BJ (cell line): ENCODE results near the gene POMP. TPM values are rescaled to one million over a fixed set of nuclear protein-coding genes. Genes with fewer than 3 reads are reported as not detected.
A peak's percentile ranks its signal among the peaks of the same experiment; 100 is the strongest.

Experiments used
- CTCF ChIA-PET: fragments of 350-600 bp; formaldehyde crosslinking; extraction: SDS; loops from one replicate; lab custom pipeline; 2021; ENCODE audit warnings: antibody characterized with exemption, inconsistent platforms; lab: Yijun Ruan, JAX
- POLR2A ChIA-PET: fragments of 300-600 bp; sonication (Branson Sonifier 250); formaldehyde crosslinking; extraction: SDS; loops from one replicate; lab custom pipeline; 2021; ENCODE audit warnings: antibody characterized with exemption; lab: Charles Lee
- DNase-seq: peaks from one replicate; pipeline ENCODE4 v3.0.0-alpha.2; 2011; ENCODE audit warnings: low read depth
- H3K27me3 ChIP-seq: 2 replicates; pipeline ENCODE4 v1.6.0; 2011; ENCODE audit warnings: low read length; ENCODE audit not compliant: control insufficient read depth, insufficient read depth
- H3K36me3 ChIP-seq: 2 replicates; pipeline ENCODE4 v1.5.1; 2011; ENCODE audit warnings: low read length; ENCODE audit not compliant: control insufficient read depth, insufficient read depth
- H3K4me3 ChIP-seq: 2 replicates; pipeline ENCODE4 v1.5.1; 2011; ENCODE audit warnings: low read depth, mild to moderate bottlenecking, control low read depth, low read length
- CTCF ChIP-seq: IDR thresholded peaks from 2 replicates; pipeline ENCODE4 v1.5.1; 2011; ENCODE audit warnings: low read depth, mild to moderate bottlenecking, control low read depth, inconsistent platforms, low read length, moderate library complexity; ENCODE audit not compliant: insufficient read depth
- polyA plus RNA-seq: library from polyadenylated mRNA; depleted of rRNA; stranded (reverse); fragments of >200 nt; gene quantifications from 2 replicates; pipeline ENCODE4 v1.2.3, GENCODE V29; 2011

The POMP gene
- polyA plus RNA-seq, 1 experiment, result 25.9 TPM

GRCh38 chr13:28653111-28653510 lies 5.8 kb upstream of the POMP start:
- H3K36me3 ChIP-seq, result no peaks in the 10 kb centered on the region; the same call in 1 of the 2 replicates
- TF ChIP-seq CTCF, result no peak
- ChIA-PET CTCF (interaction anchor here (1.1 kb wide), 1 partner anchor 321 kb away, joined by 3 read pairs; no protein-coding TSS in a partner anchor), POLR2A (no interaction called here)
- no peak for DNase-seq
- H3K4me3 ChIP-seq, result no peak overlapping the region
- H3K27me3 ChIP-seq, result no peaks in the 10 kb centered on the region

GRCh38 chr13:28654276-28654675 lies 4.7 kb upstream of the POMP start:
- Histone ChIP-seq H3K27me3 (no peaks in the 10 kb centered on the region), H3K36me3 (no peaks in the 10 kb centered on the region; the same call in 1 of the 2 replicates), H3K4me3 (no peak overlapping the region)
- POLR2A ChIA-PET, result interaction anchor here (1.0 kb wide), 1 partner anchor 18 kb away, joined by 9 read pairs; no protein-coding TSS in a partner anchor
- no peak for TF ChIP-seq CTCF
- DNase-seq, result peak; percentile 29
- CTCF ChIA-PET, result interaction anchor here (1.9 kb wide), 1 partner anchor 15 kb away, joined by 6 read pairs; no protein-coding TSS in a partner anchor

- DNase-seq, result peak; percentile 47
- no peak for TF ChIP-seq CTCF
- POLR2A ChIA-PET, result interaction anchor here (1.1 kb wide), 1 partner anchor 19 kb away, joined by 3 read pairs; no protein-coding TSS in a partner anchor
- Histone ChIP-seq H3K4me3 (no peak overlapping the region), H3K36me3 (no peaks in the 10 kb centered on the region; the same call in 1 of the 2 replicates), H3K27me3 (no peaks in the 10 kb centered on the region)
- CTCF ChIA-PET, result interaction anchor here (0.7 to 2.6 kb wide), 8 partner anchors 16 to 1572 kb away, joined by 3 to 14 read pairs (median 3); no protein-coding TSS in a partner anchor
Observed at GRCh38 chr13:28655561-28655960, 3.4 kb upstream of the POMP start.

GRCh38 chr13:28657784-28658538 lies 969 bp upstream of the POMP start:
- CTCF ChIA-PET, result interaction anchor here (0.6 to 1.9 kb wide), 7 partner anchors 17 to 343 kb away, joined by 3 to 5 read pairs (median 4); no protein-coding TSS in a partner anchor
- no peaks in the 10 kb centered on the region for H3K27me3 ChIP-seq
- POLR2A ChIA-PET, result interaction anchor here (0.6 kb wide), 2 partner anchors 138 to 322 kb away, joined by 3 read pairs; no protein-coding TSS in a partner anchor
- DNase-seq, result no peak
- peak overlapping the region; percentile 61 for H3K4me3 ChIP-seq
- H3K36me3 ChIP-seq, result no peaks in the 10 kb centered on the region; the same call in none of the 2 replicates
- TF ChIP-seq CTCF, result no peak

- H3K27me3 ChIP-seq, result no peaks in the 10 kb centered on the region
- peak overlapping the region; percentile 61 for H3K4me3 ChIP-seq
- POLR2A ChIA-PET, result interaction anchor here (0.6 kb wide), 2 partner anchors 138 to 323 kb away, joined by 3 read pairs; no protein-coding TSS in a partner anchor
- no peak for DNase-seq
- no peaks in the 10 kb centered on the region; the same call in none of the 2 replicates for H3K36me3 ChIP-seq
- CTCF ChIA-PET, result interaction anchor here (1.0 to 1.9 kb wide), 6 partner anchors 18 to 344 kb away, joined by 3 to 5 read pairs (median 4); no protein-coding TSS in a partner anchor
- no peak for TF ChIP-seq CTCF
Observed at GRCh38 chr13:28658539-28658795, 463 bp upstream of the POMP start.
